ENCODE data around the gene ANTXR1.

ANTXR1 gene

DNA sequence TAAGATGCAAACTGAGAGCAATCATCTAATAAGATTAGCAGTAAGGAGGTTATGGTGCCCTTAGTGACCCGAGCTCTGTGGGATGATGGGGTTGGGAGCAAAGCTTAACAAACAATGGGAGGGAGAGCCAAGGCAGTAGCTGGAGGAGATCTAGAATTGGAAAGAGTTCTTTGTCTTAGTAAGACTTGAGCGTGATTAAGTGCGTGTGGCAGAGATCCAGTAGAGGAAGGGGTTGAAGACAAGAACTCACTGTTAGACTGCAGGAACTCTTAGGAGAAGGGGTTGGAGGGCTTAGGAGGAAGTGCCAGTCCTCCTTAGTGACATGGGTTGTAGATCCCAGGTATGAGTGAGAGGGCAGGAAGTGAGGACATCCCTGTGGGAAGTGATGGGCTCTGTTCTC is 189.3 kb downstream of the ANTXR1 start:
- TF ChIP-seq CTCF (conservative IDR thresholded peaks at IDR 0.05) (no peak), ZFX (IDR thresholded peaks at IDR 0.05) (no peak)
- H3K27ac ChIP-seq = no peak overlapping the region

DNA sequence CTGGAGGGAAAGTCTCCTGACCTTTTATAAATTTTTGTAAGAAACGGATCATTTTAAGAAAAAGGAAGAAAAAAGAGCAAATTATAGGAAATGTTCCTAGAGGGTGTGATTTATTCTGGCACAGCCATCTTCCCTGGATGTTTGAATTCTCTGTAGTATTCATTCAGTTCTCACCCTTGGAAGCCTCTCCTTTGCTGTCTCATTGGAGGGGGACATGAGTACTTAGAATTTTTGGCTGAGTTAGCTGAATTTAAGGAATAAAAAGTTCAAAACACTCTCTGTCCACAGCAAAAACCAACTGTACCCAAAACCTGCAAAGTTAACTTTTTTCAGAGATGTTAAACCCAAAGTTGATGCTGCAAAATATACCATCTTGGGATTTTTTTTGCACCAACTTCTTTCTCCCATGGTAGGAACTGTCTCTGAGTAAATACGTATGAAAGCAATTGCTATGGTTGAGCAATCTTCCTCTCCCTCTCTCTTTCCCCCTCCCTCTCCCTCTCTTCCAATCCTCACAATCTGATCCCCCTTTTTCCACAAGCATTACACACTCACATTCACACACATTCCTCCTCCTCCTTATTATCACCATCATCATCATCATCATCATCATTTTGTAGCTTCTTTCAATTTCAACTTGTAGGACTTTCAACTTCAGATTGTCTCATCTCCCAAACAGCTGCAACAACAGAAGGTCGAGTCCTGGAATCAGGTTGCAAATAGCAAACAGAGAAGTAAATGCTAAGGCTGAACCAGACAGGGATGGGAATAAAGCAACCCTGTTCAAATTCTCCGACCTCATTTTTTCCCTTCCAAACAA is 190.4 kb downstream of the ANTXR1 start:
- TF ChIP-seq ZFX (IDR thresholded peaks at IDR 0.05) (no peak), CTCF (conservative IDR thresholded peaks at IDR 0.05) (no peak)
- H3K27ac ChIP-seq = no peak overlapping the region

GRCh38 chr2:69204654-69205053 is 191.7 kb downstream of the ANTXR1 start:
- TF ChIP-seq ZFX (IDR thresholded peaks at IDR 0.05) = no peak
- TF ChIP-seq CTCF (conservative IDR thresholded peaks at IDR 0.05) = no peak
- H3K27ac ChIP-seq = no peak overlapping the region

DNA sequence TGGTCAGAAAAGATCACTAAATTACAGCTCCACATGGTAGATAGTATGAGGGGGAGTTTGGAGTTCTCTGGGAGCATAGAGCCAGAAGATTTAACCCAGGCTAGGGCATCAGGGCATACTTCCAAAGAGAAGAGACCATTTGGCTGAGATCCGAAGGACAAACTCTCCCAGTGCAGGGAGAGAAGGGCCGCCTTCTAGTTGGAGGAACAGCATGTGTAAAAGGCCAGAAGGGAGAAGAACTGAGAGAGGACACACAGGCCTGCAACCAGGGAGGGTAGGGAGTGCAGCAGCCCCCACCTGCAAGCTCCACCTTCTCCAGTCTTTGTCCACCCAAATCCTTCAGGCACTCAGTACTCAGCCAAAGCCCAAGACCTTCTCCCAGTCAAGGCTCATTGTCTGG is 192.1 kb downstream of the ANTXR1 start:
- H3K27ac ChIP-seq = no peak overlapping the region
- TF ChIP-seq CTCF (conservative IDR thresholded peaks at IDR 0.05) (no peak), ZFX (IDR thresholded peaks at IDR 0.05) (no peak)

- no peak for TF ChIP-seq CTCF (conservative IDR thresholded peaks at IDR 0.05)
- no peak for TF ChIP-seq ZFX (IDR thresholded peaks at IDR 0.05)
- H3K27ac ChIP-seq = no peak overlapping the region
Observed at GRCh38 chr2:69205491-69205890, 192.5 kb downstream of the ANTXR1 start.

- no peak for TF ChIP-seq CTCF (conservative IDR thresholded peaks at IDR 0.05)
- TF ChIP-seq ZFX (IDR thresholded peaks at IDR 0.05) = no peak
- no peak overlapping the region for H3K27ac ChIP-seq
Observed at GRCh38 chr2:69208023-69208595, 195.1 kb downstream of the ANTXR1 start.

- TF ChIP-seq ZFX (IDR thresholded peaks at IDR 0.05) (no peak), CTCF (conservative IDR thresholded peaks at IDR 0.05) (no peak)
- no peak overlapping the region for H3K27ac ChIP-seq
Observed at GRCh38 chr2:69209482-69209881, 196.5 kb downstream of the ANTXR1 start.

Measured in C4-2B (cell line).